ENCODE measurements around the gene PLCB3.

PLCB3 gene

GRCh38 chr11:64234647-64235379 is 16.5 kb upstream of the PLCB3 start:
- Mint-ChIP-seq H3K9me3 (no peaks in the 10 kb centered on the region), H3K36me3 (ENCODE audit: insufficient read depth) (peaks cover 12% of the 10 kb centered on the region), H3K4me3 (peak overlapping the region; percentile 77), H3K4me1 (peaks cover 21% of the 10 kb centered on the region), H3K27me3 (no peaks in the 10 kb centered on the region), H3K27ac (ENCODE audit: low read depth) (peak overlapping the region; percentile 10)
- DNase-seq (ENCODE audit: low spot score in 2 of 2), result no peak
- peak; percentile 68 for ATAC-seq (replicated peaks; ENCODE audit: extremely low read depth, poor library complexity, severe bottlenecking)

DNA sequence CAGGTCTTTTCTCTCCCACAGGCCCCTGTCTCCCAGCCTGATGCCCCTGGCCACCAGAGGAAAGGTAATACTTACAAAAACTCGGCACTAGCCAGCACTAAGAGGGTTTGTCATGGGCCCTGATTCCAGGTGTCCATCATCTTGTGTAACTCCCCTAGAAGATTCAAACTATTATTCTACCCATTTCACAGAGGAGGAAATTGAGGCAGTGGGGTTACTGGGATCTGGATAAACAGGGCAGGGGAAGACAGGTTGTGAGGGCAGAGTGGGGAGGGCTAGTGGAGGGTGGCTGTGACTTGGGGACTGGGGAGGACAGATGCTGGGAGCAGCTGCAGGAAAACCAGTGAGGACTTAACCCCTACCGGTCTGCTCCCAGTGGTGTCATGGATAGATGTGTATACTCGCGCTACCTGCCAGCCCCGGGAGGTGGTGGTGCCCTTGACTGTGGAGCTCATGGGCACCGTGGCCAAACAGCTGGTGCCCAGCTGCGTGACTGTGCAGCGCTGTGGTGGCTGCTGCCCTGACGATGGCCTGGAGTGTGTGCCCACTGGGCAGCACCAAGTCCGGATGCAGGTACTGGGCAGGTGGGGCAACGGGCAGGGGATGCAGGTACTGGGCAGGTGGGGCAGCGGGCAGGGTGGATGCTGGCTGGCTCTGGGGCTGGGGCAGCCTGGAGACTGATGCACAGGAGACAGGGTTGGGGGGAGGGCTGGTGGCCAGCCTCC is 15.7 kb upstream of the PLCB3 start:
- peaks cover 14% of the 10 kb centered on the region for H3K36me3 Mint-ChIP-seq (ENCODE audit: insufficient read depth)
- H3K4me1 Mint-ChIP-seq, result peaks cover 25% of the 10 kb centered on the region
- H3K4me3 Mint-ChIP-seq, result peak overlapping the region; percentile 77
- peak overlapping the region; percentile 10 for H3K27ac Mint-ChIP-seq (ENCODE audit: low read depth)
- no peak for DNase-seq (ENCODE audit: low spot score in 2 of 2)
- no peaks in the 10 kb centered on the region for H3K27me3 Mint-ChIP-seq
- no peak for ATAC-seq (replicated peaks; ENCODE audit: extremely low read depth, poor library complexity, severe bottlenecking)
- H3K9me3 Mint-ChIP-seq, result no peaks in the 10 kb centered on the region

DNA sequence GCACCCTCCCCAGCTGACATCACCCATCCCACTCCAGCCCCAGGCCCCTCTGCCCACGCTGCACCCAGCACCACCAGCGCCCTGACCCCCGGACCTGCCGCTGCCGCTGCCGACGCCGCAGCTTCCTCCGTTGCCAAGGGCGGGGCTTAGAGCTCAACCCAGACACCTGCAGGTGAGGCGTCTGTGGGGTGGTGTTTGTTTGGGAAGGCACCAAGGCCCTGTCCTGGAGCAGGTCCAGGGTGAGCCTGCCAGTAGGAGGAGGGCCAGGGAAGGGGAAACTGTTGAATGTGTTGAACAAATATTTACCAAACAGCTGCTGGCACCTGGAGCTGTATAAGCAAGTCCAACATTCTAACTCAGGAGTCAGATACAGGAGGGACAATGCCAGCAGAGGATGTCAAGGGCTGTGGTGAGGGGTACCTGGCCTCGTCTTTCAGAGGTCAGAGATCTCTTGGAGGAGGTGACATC is 13.8 kb upstream of the PLCB3 start:
- no peak overlapping the region for H3K27ac Mint-ChIP-seq (ENCODE audit: low read depth)
- H3K4me1 Mint-ChIP-seq, result peaks cover 24% of the 10 kb centered on the region
- H3K36me3 Mint-ChIP-seq (ENCODE audit: insufficient read depth), result peaks cover 27% of the 10 kb centered on the region
- H3K27me3 Mint-ChIP-seq, result no peaks in the 10 kb centered on the region
- H3K4me3 Mint-ChIP-seq, result peak overlapping the region; percentile 20
- DNase-seq (ENCODE audit: low spot score in 2 of 2), result no peak
- ATAC-seq (replicated peaks; ENCODE audit: extremely low read depth, poor library complexity, severe bottlenecking), result no peak
- no peaks in the 10 kb centered on the region for H3K9me3 Mint-ChIP-seq

- H3K9me3 Mint-ChIP-seq, result no peaks in the 10 kb centered on the region
- H3K36me3 Mint-ChIP-seq (ENCODE audit: insufficient read depth), result peaks cover 26% of the 10 kb centered on the region
- DNase-seq (ENCODE audit: low spot score in 2 of 2) (no peak), ATAC-seq (replicated peaks; ENCODE audit: extremely low read depth, poor library complexity, severe bottlenecking) (no peak)
- peaks cover 26% of the 10 kb centered on the region for H3K4me1 Mint-ChIP-seq
- H3K27me3 Mint-ChIP-seq, result no peaks in the 10 kb centered on the region
- no peak overlapping the region for H3K4me3 Mint-ChIP-seq
- no peak overlapping the region for H3K27ac Mint-ChIP-seq (ENCODE audit: low read depth)
Measured at GRCh38 chr11:64238076-64238475, 13.3 kb upstream of the PLCB3 start.

GRCh38 chr11:64238999-64239398 is 12.3 kb upstream of the PLCB3 start:
- H3K36me3 Mint-ChIP-seq (ENCODE audit: insufficient read depth), result peaks cover 27% of the 10 kb centered on the region
- no peaks in the 10 kb centered on the region for H3K9me3 Mint-ChIP-seq
- DNase-seq (ENCODE audit: low spot score in 2 of 2) (no peak), ATAC-seq (replicated peaks; ENCODE audit: extremely low read depth, poor library complexity, severe bottlenecking) (no peak)
- no peak overlapping the region for H3K4me3 Mint-ChIP-seq
- H3K27ac Mint-ChIP-seq (ENCODE audit: low read depth), result peak overlapping the region; percentile 97
- H3K27me3 Mint-ChIP-seq, result no peaks in the 10 kb centered on the region
- peaks cover 33% of the 10 kb centered on the region for H3K4me1 Mint-ChIP-seq

- Mint-ChIP-seq H3K4me3 (peak overlapping the region; percentile 96), H3K36me3 (ENCODE audit: insufficient read depth) (peaks cover 27% of the 10 kb centered on the region), H3K4me1 (peaks cover 34% of the 10 kb centered on the region), H3K27ac (ENCODE audit: low read depth) (peak overlapping the region; percentile 97), H3K9me3 (no peaks in the 10 kb centered on the region), H3K27me3 (no peaks in the 10 kb centered on the region)
- ATAC-seq (replicated peaks; ENCODE audit: extremely low read depth, poor library complexity, severe bottlenecking) (no peak), DNase-seq (ENCODE audit: low spot score in 2 of 2) (no peak)
Measured at GRCh38 chr11:64239662-64240434, 11.5 kb upstream of the PLCB3 start.

- Mint-ChIP-seq H3K36me3 (ENCODE audit: insufficient read depth) (peaks cover 29% of the 10 kb centered on the region), H3K27ac (ENCODE audit: low read depth) (peak within 1 kb of the TSS; percentile 97), H3K4me1 (peaks cover 34% of the 10 kb centered on the region), H3K4me3 (peak within 1 kb of the TSS; percentile 96), H3K9me3 (no peaks in the 10 kb centered on the region), H3K27me3 (no peaks in the 10 kb centered on the region)
- peak; percentile 95 to 97 for DNase-seq (ENCODE audit: low spot score in 2 of 2)
- peak; percentile 67 for ATAC-seq (replicated peaks; ENCODE audit: extremely low read depth, poor library complexity, severe bottlenecking)
Measured at GRCh38 chr11:64240435-64241240, 10.7 kb upstream of the PLCB3 start, which contains the start of gene FKBP2. TSS of gene FKBP2 (plus strand) at chr11:64241095. CDS start at chr11:64242388, 1,293 bp downstream.

DNA sequence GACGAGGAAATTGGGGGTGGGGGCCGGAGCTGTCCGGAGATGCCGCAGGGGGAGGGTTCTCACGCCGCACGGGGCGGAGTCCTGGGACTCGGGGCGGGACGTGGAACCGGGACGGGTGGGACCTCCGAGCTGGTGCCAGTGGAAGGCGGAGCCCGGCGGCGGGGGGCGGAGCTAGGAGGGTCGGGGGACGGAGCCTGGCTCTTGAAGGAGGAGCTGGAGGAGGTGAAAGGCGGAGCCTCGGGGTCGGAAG is 10.2 kb upstream of the PLCB3 start:
- Mint-ChIP-seq H3K27ac (ENCODE audit: low read depth) (peak overlapping the region; percentile 97), H3K27me3 (no peaks in the 10 kb centered on the region), H3K9me3 (no peaks in the 10 kb centered on the region), H3K36me3 (ENCODE audit: insufficient read depth) (peaks cover 31% of the 10 kb centered on the region), H3K4me1 (peaks cover 38% of the 10 kb centered on the region), H3K4me3 (peak overlapping the region; percentile 96)
- ATAC-seq (replicated peaks; ENCODE audit: extremely low read depth, poor library complexity, severe bottlenecking) (peak; percentile 69), DNase-seq (ENCODE audit: low spot score in 2 of 2) (peak; percentile 100)

DNA sequence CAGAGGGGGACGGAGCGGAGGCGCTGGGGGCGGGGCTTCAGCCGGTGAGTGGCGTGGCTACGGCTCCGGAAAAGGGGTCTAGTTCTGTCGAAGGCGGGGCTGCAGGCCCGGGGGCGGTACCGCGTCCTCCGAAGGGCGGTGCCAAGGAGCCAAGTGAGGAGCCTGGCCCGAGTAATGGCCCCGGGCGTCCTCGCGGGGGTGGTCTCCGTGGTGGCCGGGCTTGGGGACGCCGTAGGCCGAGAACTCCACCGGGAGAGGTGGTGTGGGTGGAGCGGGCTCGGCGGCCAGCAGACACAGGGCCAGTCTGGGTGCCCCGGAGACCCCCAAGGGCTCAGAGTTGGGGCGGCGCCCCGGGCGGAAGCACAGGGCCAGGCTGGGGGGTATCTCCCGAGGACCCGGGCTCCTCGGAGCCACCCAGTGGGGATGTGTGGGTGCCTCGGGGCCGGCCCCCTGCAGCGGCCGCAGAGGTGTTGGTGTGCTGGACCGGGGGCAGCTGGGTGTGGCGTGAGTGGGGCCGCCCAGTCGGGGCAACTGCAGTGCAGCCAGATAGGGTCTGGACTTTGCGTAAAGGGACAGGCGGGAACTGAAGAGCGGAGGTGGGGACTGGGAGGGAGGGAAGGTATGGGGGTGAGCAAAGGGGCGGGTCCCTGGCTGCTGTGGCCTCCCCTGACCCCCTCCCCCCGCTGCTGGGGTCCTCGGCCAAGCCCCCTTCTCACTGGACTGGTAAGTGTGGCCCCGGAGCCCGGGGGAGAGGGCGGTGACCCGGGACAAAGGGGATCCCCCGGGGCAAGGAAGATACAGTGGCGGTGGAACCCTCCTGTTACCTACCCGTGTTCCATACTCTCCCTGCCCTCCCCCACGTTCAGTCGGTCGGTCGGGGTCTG is 9.6 kb upstream of the PLCB3 start:
- Mint-ChIP-seq H3K27ac (ENCODE audit: low read depth) (peak overlapping the region; percentile 97), H3K4me1 (peaks cover 39% of the 10 kb centered on the region), H3K27me3 (no peaks in the 10 kb centered on the region), H3K9me3 (no peaks in the 10 kb centered on the region), H3K36me3 (ENCODE audit: insufficient read depth) (peaks cover 31% of the 10 kb centered on the region), H3K4me3 (peak overlapping the region; percentile 96)
- DNase-seq (ENCODE audit: low spot score in 2 of 2) (peak in 1 of 2 donors; percentile 44), ATAC-seq (replicated peaks; ENCODE audit: extremely low read depth, poor library complexity, severe bottlenecking) (peak; percentile 58)

GRCh38 chr11:64243236-64243854 is 8.0 kb upstream of the PLCB3 start:
- Mint-ChIP-seq H3K36me3 (ENCODE audit: insufficient read depth) (peaks cover 33% of the 10 kb centered on the region), H3K27ac (ENCODE audit: low read depth) (peak overlapping the region; percentile 97), H3K4me1 (peaks cover 55% of the 10 kb centered on the region), H3K27me3 (no peaks in the 10 kb centered on the region), H3K4me3 (peak overlapping the region; percentile 96), H3K9me3 (no peaks in the 10 kb centered on the region)
- ATAC-seq (replicated peaks; ENCODE audit: extremely low read depth, poor library complexity, severe bottlenecking) (no peak), DNase-seq (ENCODE audit: low spot score in 2 of 2) (no peak)

DNA sequence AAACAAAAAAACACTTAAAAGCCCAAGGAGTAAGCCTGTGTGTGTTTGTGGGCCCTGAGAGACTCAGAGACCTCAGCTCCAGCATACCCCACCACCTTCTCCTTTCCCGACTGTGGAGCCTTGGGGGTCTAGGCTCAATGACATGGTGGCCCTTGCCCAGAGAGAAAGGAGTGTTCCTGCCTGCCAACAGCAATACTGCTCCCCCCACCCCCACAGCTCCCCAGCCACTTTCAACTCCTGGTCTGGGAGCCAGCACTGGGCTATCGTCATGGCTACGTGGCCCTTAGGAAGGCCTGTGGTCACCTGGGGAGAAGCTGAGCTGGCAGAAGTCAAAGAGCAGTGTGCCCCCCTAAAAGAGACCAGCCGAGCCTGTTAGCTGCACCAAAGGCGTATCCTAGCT is 7.2 kb upstream of the PLCB3 start:
- Mint-ChIP-seq H3K27me3 (no peaks in the 10 kb centered on the region), H3K27ac (ENCODE audit: low read depth) (peak overlapping the region; percentile 97), H3K36me3 (ENCODE audit: insufficient read depth) (peaks cover 30% of the 10 kb centered on the region), H3K9me3 (no peaks in the 10 kb centered on the region), H3K4me3 (peak overlapping the region; percentile 96), H3K4me1 (peaks cover 57% of the 10 kb centered on the region)
- DNase-seq (ENCODE audit: low spot score in 2 of 2) (no peak), ATAC-seq (replicated peaks; ENCODE audit: extremely low read depth, poor library complexity, severe bottlenecking) (no peak)

Measured in central memory CD8-positive, alpha-beta T cell (primary cell).